IPS-NIHi7 (cell line): ENCODE results near the gene REEP2.
A peak's percentile ranks its signal among the peaks of the same experiment; 100 is the strongest.
"Not testable (repeated sequence)": the region's sequence is repeated elsewhere in the genome, so short reads cannot be mapped to it uniquely, and the experiment has no call there.

Source experiments
- DNase-seq: peaks from one replicate; pipeline ENCODE4 v3.0.0; 2012; ENCODE audit warnings: mixed read lengths; ENCODE audit errors: extremely low spot score

REEP2 gene

DNA sequence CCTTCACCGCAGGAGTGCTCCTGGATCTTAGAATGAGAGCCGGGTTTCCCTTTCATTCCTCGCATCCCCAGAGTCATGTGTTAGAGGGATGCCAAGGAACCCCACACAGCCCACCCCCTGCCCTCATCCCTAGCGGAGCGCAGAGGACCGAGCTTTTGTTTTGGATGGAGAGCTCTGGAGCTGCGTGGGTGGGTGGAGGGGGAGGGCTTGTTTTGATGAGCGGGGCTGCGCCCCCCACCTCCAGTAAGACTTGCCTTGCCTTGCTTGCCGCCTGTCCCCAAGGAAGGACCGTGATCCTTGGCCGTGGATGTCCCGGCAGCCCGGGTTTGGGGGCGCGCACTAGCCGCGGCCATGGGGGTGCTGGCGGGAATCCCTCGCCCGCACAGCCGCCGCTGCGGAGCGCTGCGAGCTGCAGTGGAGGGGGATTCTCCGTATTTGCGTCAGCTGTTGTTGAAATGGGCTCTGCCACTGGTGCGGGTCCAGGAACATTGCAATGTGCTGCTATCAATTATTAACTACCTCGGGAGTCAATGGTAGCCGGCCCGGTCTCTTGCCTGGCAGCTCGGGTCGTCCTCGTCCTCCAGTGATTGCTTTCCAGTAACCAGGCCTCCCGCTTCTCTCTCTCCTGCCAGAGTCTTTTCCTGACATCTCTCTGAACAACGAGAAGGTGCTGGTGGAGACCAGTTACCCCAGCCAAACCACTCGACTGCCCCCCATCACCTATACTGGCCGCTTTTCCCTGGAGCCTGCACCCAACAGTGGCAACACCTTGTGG, 27.5 kb downstream of the REEP2 start:
- DNase-seq: peak; percentile 14

DNA sequence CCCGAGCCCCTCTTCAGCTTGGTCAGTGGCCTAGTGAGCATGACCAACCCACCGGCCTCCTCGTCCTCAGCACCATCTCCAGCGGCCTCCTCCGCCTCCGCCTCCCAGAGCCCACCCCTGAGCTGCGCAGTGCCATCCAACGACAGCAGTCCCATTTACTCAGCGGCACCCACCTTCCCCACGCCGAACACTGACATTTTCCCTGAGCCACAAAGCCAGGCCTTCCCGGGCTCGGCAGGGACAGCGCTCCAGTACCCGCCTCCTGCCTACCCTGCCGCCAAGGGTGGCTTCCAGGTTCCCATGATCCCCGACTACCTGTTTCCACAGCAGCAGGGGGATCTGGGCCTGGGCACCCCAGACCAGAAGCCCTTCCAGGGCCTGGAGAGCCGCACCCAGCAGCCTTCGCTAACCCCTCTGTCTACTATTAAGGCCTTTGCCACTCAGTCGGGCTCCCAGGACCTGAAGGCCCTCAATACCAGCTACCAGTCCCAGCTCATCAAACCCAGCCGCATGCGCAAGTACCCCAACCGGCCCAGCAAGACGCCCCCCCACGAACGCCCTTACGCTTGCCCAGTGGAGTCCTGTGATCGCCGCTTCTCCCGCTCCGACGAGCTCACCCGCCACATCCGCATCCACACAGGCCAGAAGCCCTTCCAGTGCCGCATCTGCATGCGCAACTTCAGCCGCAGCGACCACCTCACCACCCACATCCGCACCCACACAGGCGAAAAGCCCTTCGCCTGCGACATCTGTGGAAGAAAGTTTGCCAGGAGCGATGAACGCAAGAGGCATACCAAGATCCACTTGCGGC, 28.2 kb downstream of the REEP2 start:
- peak; percentile 5 for DNase-seq

DNA sequence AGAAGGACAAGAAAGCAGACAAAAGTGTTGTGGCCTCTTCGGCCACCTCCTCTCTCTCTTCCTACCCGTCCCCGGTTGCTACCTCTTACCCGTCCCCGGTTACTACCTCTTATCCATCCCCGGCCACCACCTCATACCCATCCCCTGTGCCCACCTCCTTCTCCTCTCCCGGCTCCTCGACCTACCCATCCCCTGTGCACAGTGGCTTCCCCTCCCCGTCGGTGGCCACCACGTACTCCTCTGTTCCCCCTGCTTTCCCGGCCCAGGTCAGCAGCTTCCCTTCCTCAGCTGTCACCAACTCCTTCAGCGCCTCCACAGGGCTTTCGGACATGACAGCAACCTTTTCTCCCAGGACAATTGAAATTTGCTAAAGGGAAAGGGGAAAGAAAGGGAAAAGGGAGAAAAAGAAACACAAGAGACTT, 28.9 kb downstream of the REEP2 start:
- no peak for DNase-seq

DNA sequence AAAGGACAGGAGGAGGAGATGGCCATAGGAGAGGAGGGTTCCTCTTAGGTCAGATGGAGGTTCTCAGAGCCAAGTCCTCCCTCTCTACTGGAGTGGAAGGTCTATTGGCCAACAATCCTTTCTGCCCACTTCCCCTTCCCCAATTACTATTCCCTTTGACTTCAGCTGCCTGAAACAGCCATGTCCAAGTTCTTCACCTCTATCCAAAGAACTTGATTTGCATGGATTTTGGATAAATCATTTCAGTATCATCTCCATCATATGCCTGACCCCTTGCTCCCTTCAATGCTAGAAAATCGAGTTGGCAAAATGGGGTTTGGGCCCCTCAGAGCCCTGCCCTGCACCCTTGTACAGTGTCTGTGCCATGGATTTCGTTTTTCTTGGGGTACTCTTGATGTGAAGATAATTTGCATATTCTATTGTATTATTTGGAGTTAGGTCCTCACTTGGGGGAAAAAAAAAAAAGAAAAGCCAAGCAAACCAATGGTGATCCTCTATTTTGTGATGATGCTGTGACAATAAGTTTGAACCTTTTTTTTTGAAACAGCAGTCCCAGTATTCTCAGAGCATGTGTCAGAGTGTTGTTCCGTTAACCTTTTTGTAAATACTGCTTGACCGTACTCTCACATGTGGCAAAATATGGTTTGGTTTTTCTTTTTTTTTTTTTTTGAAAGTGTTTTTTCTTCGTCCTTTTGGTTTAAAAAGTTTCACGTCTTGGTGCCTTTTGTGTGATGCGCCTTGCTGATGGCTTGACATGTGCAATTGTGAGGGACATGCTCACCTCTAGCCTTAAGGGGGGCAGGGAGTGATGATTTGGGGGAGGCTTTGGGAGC, 29.5 kb downstream of the REEP2 start:
- DNase-seq: no peak

DNA sequence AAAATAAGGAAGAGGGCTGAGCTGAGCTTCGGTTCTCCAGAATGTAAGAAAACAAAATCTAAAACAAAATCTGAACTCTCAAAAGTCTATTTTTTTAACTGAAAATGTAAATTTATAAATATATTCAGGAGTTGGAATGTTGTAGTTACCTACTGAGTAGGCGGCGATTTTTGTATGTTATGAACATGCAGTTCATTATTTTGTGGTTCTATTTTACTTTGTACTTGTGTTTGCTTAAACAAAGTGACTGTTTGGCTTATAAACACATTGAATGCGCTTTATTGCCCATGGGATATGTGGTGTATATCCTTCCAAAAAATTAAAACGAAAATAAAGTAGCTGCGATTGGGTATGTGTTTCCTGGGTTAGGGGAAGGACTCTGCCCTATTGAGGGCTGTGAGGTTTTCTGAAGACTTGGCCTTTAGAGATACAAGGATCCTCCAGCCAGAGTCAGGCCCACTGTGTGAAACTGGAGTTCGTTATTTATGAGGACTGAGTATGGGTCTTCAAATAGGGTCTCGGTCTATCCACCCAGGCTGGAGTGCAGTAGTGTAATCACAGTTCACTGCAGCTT, 30.2 kb downstream of the REEP2 start:
- no peak for DNase-seq

DNA sequence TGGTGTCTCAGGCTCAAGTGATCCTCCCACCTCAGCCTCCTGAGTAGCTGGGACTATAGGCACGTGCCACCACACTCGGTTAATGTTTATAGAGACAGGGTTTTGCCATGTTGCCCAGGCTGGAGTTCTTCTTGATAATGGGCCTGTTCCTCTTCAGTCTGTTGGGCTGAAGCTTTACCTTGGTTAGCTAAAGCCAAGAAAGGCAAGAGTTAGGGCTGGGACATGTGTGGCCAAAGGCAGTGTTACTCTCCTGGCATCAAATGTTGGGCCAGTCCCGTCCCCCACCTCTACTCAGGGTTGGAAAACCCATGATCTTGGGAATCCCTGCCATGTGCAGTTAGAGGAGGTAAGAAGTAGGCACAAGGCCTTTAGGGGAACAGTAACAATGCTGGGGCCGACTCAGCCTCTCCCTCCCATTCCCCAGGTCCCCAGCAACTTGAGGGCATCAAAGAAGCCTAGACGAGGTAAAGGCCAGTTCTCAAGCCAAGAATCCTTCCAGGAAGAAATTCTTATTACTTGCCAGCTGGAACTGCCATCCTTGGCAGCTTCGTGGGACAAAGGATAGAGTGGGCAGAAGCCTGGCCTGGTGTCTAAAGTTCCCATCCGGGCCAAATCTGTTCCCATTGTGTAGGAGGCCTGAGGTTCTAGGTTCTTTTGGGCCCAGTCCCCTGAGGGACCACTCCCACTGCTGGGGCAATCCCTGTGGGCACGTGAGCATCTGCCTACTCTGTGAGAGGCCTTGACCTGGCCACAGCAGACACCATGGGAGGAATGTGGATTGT, 30.9 kb downstream of the REEP2 start:
- DNase-seq: no peak

DNA sequence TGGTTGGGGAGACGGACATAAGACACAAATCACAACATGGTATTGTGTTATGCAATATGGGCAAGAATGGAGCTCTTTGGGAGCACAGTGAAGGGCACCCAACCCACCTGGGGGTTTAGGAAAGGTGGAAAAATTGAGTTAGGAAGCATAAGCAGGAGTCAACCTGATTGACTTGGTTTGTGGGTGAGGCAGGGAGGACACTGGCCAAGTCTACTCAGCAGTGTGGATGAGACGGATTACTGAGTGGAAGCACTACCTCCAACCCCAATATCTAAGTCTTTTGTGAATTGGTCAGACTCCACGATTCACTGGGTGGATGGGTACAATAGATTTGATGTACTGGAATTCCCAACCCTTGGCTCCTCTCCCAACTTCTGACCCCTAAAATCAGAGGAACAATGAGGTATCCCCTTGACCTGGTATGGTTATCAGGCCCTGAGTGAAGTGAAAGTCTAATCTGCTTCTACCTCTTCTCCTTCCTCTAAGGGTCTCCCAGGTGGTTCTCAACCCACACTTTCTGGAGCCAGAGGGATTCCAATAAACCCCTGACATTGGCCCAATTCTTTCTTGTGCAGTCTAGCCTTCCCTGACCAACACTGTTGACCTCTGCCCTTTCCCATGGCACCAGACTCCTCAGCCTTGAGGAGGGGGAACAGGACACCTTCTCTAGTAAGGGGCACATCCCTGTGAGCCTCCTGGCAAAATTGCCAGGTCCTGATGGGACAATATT, 31.6 kb downstream of the REEP2 start:
- peak; percentile 11 for DNase-seq

DNA sequence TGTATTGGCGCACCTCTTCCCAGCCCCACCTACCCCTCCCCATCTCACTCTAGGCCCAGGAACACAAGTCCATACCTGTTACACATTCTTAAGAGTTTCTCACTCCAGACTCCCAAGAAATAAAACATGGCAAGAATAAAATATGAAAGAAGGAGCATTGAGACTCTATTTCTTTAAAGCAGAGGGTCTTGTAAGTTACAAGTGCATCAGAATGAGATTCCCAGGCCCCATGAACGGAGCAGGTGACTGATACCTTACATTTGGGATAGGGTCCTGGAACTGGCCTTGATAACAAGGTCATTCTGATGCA, 32.1 kb downstream of the REEP2 start:
- DNase-seq: no peak

DNA sequence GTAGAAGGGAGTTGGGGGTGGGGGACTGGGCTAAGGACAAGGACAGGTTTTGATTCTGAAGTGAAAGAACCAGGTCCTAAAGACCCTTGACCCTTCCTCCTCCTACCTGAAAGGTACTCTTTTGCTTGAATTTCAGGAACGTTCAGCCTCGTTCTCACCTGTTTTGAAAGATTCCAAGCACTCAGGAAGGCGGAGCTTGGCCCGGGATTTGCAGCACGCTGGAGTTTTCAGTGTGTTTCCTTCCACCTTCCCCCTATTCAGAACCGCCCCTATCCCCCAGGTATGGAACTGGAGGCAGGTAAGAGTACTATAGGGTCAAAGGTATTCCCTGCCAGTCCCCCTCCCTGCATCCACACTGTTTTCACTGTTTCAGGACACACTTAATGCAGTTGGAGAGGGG, 33.5 kb downstream of the REEP2 start:
- peak; percentile 17 for DNase-seq

DNA sequence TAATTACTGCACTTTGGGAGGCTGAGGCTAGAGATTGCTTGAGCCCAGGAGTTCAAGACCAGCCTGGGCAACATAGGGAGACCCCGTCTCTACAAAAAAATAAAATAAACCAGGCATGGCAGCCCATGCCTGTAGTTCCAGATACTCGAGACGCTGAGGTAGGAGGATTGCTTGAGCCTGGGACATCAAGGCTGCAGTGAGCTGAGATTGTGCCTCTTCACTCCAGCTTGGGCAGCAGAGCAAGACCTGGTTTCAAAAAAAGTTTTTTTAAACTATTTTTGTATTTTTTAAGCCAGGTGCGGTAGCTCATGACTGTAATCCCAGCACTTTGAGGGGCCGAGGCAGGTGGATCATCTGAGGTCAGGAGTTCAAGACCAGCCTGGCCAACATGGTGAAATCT, 34.3 kb downstream of the REEP2 start:
- DNase-seq: not testable (repeated sequence)

DNA sequence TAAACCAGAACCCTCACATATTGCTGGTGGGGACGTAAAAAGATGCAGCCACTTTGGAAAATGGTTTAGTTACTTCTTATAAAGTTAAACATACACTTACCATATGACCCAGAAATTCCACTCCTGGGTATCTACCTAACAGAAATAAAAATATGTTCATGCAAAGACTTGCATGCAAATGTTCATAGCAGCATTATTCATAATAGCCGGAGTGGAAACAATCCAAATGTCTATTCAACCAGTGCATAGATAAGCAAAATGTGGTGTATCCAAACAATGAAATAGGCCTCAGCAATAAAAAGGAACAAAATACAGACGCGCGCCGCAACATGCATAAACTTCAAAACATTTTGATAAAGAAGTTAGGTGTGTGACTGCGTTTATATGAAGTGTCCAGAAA, 38.1 kb downstream of the REEP2 start:
- DNase-seq: no peak

DNA sequence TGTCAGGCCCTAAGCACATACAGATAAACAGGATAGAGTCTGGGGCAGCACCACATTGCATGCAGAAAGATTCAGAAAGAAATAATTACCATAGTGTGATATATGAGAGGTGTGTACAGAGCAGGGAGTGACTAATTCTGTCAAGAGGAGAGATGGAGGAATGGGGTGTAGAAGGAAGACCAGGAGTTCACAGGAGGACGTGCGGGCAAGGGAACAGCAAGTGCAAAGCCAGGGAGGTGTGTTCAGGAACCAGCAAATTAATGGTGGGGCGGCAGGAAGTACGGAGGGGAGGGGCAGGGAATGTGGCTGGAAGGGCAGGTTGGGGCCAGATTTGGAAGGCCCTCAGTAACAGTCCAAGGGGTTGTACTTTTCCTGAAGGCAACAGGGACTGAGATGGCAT, 43.8 kb downstream of the REEP2 start:
- DNase-seq: no peak

DNA sequence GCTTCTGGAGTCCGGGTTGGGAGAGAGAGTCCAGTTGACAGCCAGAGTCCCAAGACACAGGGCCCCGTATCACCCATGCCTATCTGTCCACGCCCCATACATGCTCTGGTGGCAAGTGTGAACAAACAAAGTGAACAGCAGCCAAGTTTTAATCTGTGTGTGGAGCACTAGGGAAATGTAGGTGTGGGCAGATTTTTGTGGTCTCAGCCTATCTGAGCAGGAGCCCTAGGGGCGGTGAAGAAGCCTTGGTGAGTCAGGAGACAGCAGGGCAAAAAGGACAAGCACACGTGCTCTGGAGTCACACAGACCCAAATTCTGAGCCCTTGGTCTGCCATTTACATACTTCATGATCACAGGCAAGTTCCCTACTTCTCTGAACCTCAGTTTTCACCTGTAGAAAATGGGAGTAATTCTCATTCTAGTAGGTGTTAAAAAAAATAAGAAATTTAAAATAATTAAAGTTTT, 49.7 kb downstream of the REEP2 start:
- DNase-seq: no peak

DNA sequence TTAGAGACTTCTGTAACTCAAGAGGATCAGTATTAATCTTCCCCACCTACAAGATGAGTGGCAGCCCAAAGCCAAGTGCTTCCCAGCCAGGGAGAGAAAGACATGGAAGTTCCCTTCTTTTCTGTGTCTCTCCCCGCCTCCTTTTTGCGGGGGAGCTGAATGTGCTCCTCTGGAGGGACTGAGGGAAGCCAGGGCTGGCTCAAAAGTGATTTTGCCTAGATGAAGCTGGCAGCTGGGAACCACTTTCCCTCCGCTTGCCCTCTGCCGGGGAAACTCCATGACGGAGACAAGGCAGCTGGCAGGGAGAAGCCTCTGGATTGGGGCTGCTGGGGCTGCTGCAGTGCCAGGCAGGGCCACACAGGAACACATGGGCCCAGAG, 50.8 kb downstream of the REEP2 start:
- no peak for DNase-seq

DNA sequence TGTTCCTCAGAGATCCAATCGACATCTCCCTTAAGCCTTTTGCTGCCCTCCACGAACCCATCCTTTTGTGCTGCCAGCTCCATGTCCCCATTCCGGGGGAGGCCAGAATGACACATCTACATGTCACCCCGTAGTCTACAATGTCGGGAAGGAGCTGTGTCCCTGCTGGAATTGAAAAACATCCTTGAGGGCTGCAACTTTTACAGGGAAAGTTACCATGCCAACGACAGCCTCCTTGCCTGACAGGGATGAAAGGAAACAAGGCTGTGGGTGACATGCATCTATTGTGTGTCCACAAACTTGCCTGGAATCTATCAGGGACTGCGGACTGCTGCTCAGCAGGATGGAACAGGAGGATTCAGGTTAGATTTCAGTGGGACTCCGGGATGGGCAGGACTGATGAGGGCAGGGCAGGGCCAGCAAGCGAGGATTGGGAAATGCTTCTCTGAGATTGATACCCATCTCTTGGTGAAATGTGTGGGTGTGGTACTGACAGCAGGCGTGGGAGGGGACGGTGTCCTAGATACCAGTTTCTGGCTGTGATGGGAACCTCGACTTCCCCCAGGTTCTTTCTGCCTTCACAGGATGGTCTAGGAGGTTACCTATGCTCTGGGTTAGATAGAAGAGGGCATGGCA, 51.9 kb downstream of the REEP2 start:
- no peak for DNase-seq

DNA sequence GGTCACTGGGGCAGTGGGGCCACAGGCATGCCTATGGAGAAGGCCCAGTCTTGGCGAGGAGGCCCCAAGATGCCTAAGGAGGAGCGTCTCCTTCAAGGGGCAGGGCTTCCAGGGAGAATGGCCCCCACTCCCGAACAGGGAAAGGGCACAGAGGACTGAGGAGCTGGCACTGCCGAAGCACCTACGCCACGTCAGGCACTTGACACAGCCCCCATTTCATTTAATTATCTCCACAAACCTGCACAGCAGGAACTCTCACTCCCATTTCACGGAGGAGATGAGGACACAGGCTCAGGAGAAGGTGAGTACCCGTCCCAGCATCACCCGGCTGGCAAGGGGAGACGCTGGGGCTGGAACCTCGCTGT, 52.4 kb downstream of the REEP2 start:
- no peak for DNase-seq

DNA sequence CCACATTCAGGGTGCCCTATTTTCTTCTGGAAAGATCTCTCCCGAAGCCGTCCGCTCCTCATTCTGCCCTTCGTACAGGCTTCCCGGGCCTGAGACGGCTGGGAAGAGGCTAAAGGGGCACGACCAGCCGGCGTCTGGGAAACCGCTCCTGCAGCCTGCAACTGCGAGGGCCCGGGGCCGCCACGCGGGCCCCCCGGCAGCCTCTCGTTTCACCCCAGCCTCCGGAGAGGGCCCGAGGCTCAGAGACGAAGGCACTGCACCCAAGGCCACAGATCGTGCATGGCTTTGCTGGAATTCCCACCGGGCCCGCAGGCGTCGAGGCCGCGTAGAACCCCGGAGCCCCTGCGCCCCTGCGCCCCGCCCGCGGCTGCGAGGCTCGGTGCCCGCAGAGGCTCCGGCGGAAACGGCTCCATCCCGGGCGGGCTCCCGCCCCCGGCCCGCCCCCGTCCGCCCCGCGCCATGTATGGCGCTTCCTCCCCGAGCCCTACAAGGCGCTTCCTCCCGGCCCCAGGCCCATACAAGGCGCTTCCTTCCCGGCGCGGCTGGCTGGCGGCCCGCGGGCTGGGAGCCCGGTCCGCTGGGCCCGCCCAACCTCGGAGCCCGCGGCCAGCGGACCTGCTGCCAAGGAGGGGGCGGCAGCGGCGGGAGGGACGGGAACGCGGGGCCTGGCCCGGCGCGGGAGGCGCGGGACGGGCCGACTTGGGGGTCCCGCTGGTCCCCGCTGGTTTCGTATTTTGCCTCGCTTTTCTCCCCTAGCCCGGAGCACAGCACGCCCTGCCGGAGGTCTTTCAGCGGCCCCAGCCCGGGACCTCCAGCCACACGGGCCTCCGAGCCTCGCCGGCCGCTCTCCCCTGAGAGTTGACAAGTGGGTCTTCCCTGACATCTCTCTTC, 53.1 kb downstream of the REEP2 start:
- DNase-seq: peak; percentile 83

DNA sequence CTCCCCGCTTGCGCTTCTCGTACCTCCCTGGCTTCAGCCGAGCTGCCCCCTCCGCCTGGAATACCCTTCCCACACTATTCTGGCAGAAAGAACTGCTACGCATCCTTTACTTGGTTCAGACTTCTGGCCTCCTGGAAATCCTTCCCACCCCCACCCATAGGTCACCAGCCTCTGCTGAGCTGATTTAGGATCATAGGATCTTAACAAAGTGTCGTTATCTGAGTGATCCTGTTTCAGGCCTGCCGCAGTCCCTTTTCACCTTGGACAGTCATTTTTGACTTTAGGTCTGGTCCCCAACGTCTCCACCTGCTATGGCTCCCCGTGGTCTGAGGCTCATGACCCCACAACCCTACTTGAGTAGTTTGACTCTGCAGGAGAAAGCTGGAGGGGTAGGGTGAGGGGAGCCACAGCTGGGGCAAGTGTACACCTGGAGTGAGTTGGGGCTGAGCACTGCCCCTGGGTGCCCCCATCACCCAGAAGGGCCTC, 53.7 kb downstream of the REEP2 start:
- DNase-seq: no peak

DNA sequence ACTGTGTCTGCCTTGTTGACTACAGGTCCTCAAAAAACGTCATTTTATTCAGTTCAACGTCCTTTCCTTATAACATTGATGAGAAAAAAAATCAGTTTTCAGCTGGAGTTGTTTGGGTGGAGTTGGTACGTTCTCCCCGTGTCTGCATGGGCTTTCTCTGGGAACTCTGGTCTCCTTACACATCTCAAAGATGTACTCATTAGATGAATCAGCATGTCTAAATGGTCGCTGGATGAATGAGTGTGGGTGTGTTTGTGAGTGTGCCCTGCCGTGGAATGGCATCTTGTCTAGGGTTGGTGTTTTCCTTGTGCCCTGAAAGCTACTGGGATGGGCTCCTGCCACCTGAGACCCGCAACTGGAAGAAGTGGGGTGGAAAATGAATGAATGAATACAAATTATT, 56.5 kb downstream of the REEP2 start:
- DNase-seq: no peak
